Loucy (cell line): ENCODE results near the gene EFNA5.

Source experiments
- EZH2phosphoT487 ChIP-seq: fragments of 200-600 bp; IDR thresholded peaks from 2 replicates; pipeline ENCODE4 v1.6.1; 2018; ENCODE audit warnings: antibody characterized with exemption, mild to moderate bottlenecking, moderate library complexity, borderline replicate concordance
- TF ChIP-seq, protein P1 (sequence below): fragments of 200-600 bp; sonication (generic); conservative IDR thresholded peaks from 2 replicates; pipeline ENCODE4 v1.5.1; 2014; ENCODE audit warnings: mild to moderate bottlenecking, antibody characterized with exemption, low read length

DNA sequence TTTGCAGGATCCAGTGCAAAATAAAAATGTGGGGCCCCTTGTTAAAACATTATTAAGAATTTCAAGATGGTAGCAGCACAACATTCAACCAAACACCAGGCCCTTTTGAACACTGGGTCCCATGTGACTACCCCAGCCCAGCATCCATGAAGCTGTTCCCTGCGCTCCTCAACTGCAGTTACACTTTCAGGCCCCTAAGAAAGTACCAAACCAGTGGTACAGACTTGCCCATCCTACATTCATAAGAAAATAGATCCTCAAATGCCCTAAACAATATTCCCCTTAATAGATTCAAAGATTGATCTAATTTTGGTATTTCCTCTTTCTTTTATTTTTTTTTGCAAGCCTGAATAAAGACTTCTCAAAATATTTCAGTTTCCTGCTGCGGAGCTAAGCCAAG is 201.7 kb downstream of the EFNA5 start:
- TF ChIP-seq, protein P1, sequence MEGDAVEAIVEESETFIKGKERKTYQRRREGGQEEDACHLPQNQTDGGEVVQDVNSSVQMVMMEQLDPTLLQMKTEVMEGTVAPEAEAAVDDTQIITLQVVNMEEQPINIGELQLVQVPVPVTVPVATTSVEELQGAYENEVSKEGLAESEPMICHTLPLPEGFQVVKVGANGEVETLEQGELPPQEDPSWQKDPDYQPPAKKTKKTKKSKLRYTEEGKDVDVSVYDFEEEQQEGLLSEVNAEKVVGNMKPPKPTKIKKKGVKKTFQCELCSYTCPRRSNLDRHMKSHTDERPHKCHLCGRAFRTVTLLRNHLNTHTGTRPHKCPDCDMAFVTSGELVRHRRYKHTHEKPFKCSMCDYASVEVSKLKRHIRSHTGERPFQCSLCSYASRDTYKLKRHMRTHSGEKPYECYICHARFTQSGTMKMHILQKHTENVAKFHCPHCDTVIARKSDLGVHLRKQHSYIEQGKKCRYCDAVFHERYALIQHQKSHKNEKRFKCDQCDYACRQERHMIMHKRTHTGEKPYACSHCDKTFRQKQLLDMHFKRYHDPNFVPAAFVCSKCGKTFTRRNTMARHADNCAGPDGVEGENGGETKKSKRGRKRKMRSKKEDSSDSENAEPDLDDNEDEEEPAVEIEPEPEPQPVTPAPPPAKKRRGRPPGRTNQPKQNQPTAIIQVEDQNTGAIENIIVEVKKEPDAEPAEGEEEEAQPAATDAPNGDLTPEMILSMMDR: no peak
- TF ChIP-seq EZH2phosphoT487: no peak
